Left ventricle myocardium inferior (tissue), 1 donor: Measurements from ENCODE around the gene FAXC. TPM values are rescaled to one million over a fixed set of nuclear protein-coding genes. Genes with fewer than 3 reads are reported as not detected.

Experiments used
- DNase-seq: peaks from one replicate; pipeline ENCODE4 v3.0.0-alpha.2; 2020
- H3K27ac ChIP-seq: fragments of 200-600 bp; replicated peaks from 2 replicates; pipeline ENCODE4 v1.8.0; 2021
- H3K27me3 ChIP-seq: fragments of 200-600 bp; 2 replicates; pipeline ENCODE4 v1.8.0; 2021; ENCODE audit warnings: low read depth
- H3K36me3 ChIP-seq: fragments of 200-600 bp; 2 replicates; pipeline ENCODE4 v1.8.0; 2021
- H3K4me1 ChIP-seq: fragments of 200-600 bp; 2 replicates; pipeline ENCODE4 v1.8.0; 2021
- H3K4me3 ChIP-seq: fragments of 200-600 bp; 2 replicates; pipeline ENCODE4 v1.8.0; 2021; ENCODE audit warnings: mild to moderate bottlenecking, moderate library complexity
- H3K9me3 ChIP-seq: fragments of 200-600 bp; replicated peaks from 2 replicates; pipeline ENCODE4 v1.8.0; 2021
- intact Hi-C: fragments of 100-400 bp; cut with micrococcal nuclease; formaldehyde crosslinking; loops from one replicate; pipeline ENCODE4 v1.11.0; 2022
- total RNA-seq: library from RNA; stranded (reverse); fragmentation: NEBNext Ultra II Directional; extraction: Animal tissue kit (Norgen Biotek cat#: 25700); gene quantifications from one replicate; pipeline ENCODE4 v1.2.1, GENCODE V29; 2021
- TF ChIP-seq, protein P1 (sequence below): fragments of 200-600 bp; IDR thresholded peaks from 2 replicates; pipeline ENCODE4 v1.8.0; 2021; ENCODE audit warnings: antibody characterized with exemption, mild to moderate bottlenecking, borderline replicate concordance
- donor health status: DM: no; HTN: yes; CAD: no; lungs with severe emphysema.

The FAXC gene
- total RNA-seq, 1 donor from 2014 or later, result 0.49 TPM

DNA sequence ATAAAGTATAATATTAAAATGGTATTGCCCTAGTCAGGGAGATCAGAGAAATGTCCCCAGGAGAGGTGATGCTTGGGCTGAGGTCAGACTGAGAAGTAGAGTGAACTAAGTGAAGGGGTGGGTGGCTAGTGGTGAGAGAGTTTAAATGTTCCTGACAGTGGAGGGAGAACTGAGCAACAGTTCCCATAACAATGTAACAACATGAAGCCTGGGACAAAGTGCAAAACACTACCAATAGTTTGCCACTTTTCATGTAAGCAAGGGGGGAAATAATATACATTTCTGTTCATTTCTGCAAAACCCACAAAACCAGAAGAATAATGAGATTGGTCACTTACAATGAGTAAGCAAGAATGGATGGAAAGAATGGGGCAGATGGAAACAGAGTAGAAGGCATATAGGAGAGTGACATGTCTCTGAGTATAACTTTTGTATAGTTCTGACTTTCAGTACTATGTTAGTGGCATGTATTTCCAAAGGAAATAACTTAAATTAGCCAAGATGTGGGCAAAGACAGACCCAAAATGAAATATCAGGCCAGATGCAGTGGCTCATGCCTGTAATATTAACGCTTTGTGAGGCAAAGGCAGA is 13.3 kb upstream of the FAXC start:
- intact Hi-C loops, result no loop called here
- DNase-seq, result no peak
- no peak overlapping the region for H3K27ac ChIP-seq
- peaks cover 12% of the 10 kb centered on the region for H3K27me3 ChIP-seq
- TF ChIP-seq, protein P1, sequence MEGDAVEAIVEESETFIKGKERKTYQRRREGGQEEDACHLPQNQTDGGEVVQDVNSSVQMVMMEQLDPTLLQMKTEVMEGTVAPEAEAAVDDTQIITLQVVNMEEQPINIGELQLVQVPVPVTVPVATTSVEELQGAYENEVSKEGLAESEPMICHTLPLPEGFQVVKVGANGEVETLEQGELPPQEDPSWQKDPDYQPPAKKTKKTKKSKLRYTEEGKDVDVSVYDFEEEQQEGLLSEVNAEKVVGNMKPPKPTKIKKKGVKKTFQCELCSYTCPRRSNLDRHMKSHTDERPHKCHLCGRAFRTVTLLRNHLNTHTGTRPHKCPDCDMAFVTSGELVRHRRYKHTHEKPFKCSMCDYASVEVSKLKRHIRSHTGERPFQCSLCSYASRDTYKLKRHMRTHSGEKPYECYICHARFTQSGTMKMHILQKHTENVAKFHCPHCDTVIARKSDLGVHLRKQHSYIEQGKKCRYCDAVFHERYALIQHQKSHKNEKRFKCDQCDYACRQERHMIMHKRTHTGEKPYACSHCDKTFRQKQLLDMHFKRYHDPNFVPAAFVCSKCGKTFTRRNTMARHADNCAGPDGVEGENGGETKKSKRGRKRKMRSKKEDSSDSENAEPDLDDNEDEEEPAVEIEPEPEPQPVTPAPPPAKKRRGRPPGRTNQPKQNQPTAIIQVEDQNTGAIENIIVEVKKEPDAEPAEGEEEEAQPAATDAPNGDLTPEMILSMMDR, result no peak
- no peaks in the 10 kb centered on the region for H3K36me3 ChIP-seq
- no peaks in the 10 kb centered on the region for H3K9me3 ChIP-seq
- H3K4me3 ChIP-seq, result no peak overlapping the region
- H3K4me1 ChIP-seq, result no peaks in the 10 kb centered on the region

DNA sequence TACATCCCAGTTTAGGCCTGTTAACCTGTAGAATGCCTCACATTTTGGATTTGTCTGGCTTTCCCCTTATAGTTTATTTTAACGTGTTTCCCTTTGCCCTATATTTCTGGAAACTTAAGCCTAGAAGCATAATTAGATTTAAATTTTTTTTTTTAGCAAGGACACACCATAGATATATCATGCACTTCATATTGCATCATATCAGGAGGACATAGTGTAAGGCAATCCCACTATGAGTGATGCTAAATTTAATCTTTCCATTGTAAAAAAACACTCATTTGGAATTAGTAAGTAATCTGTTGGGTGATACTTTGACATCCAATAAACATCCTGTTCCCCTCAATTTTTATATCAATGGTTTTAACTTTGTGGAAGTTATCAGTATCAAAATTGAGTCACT is 10.3 kb upstream of the FAXC start:
- H3K27me3 ChIP-seq, result peaks cover 28% of the 10 kb centered on the region
- H3K36me3 ChIP-seq, result no peaks in the 10 kb centered on the region
- DNase-seq, result no peak
- TF ChIP-seq, protein P1, result no peak
- intact Hi-C loops, result no loop called here
- H3K9me3 ChIP-seq, result no peaks in the 10 kb centered on the region
- H3K4me1 ChIP-seq, result no peaks in the 10 kb centered on the region
- H3K4me3 ChIP-seq, result no peak overlapping the region
- H3K27ac ChIP-seq, result no peak overlapping the region

DNA sequence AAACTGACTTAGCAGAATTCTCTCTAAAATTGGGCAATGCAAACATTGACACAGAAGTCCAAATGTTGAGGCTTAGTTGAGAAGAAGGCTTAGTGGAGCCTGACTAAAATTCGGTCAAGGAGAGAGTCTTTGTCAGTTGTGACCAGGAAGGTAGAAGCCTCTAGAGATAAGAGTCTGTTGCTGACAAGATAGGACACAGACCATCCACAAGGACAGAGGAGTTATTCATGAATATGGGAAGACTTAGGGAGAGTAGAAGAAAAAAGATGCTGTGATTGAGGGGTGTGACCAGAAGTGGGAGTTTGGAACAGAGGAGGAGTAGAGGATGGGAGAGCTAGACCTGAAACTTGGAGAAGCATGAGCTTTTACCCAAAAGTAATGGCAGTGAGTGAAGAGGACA is 7.2 kb upstream of the FAXC start:
- Histone ChIP-seq H3K9me3 (no peaks in the 10 kb centered on the region), H3K4me3 (no peak overlapping the region), H3K36me3 (no peaks in the 10 kb centered on the region), H3K4me1 (no peaks in the 10 kb centered on the region), H3K27me3 (peaks cover 58% of the 10 kb centered on the region), H3K27ac (no peak overlapping the region)
- intact Hi-C loops, result no loop called here
- no peak for DNase-seq
- TF ChIP-seq, protein P1, result no peak

DNA sequence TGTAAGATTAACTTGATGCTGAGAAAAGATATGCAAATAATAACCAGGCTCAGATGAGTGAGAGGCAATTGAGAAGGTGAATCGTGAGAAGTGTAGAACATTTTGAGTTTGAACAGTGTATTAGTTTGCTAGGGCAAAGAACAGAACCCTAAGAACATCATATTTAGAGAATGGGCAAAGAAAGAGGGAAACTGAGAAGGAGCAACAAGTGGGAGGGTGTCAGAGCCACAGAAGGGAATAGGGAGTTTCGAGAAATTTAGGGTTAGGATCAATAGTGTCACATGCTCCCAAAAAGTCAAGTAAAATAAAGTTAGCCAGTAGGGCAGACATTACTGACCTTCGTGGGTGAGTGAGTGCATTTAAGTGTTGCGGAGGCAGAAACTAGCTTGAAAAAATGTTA is 5.5 kb upstream of the FAXC start:
- no peaks in the 10 kb centered on the region for H3K9me3 ChIP-seq
- TF ChIP-seq, protein P1, result no peak

DNA sequence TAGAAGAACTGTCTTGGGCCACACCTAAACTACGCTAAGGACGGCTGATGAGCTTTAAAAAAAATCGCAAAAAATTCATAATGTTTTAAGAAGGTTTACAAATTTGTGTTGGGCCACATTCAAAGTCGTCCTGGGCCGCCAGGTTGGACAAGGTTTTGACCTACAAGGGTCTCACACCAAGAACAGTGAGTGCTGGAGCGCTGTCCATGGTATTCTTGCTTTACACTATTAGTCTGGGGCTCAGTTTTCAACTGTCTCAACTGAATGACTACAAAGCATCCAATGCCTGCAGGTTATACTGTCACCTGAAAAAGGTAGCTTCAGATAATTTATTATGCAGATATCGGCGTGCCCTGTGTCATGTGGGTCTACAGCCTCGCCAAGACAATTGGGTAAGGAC is 3.7 kb upstream of the FAXC start:
- Histone ChIP-seq H3K9me3 (no peaks in the 10 kb centered on the region), H3K4me3 (no peak overlapping the region), H3K4me1 (peaks cover 8% of the 10 kb centered on the region), H3K36me3 (no peaks in the 10 kb centered on the region), H3K27me3 (peaks cover 80% of the 10 kb centered on the region), H3K27ac (no peak overlapping the region)
- DNase-seq, result no peak
- intact Hi-C loops, result no loop called here
- TF ChIP-seq, protein P1, result no peak

More for the DNA sequence above, 5.5 kb upstream of the FAXC start:
- no peak for DNase-seq
- H3K27me3 ChIP-seq, result peaks cover 65% of the 10 kb centered on the region
- peaks cover 3% of the 10 kb centered on the region for H3K4me1 ChIP-seq
- H3K4me3 ChIP-seq, result no peak overlapping the region
- intact Hi-C loops, result no loop called here
- no peaks in the 10 kb centered on the region for H3K36me3 ChIP-seq
- H3K27ac ChIP-seq, result no peak overlapping the region
